ENCODE measurements around the gene FREM1.

FREM1 gene

DNA sequence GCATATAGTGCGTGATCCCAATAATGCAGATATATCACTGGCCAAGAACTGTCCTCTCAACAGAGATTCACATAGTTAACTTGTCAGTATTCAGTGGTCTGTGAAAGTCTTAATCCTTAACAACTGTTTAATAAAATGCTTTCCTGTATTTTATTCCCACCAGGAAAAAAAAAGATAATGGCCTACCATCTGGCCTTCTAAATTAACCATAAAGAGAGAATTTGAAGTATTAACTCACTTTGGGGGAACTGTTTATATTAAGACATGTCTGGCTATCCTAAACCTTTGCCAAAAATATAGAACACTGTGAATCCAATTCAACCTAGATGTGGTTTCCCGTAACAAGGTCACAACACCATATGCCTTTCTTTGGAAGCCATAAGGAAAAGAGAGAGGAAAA, 818 bp upstream of the FREM1 start:
- TF ChIP-seq, protein P1, sequence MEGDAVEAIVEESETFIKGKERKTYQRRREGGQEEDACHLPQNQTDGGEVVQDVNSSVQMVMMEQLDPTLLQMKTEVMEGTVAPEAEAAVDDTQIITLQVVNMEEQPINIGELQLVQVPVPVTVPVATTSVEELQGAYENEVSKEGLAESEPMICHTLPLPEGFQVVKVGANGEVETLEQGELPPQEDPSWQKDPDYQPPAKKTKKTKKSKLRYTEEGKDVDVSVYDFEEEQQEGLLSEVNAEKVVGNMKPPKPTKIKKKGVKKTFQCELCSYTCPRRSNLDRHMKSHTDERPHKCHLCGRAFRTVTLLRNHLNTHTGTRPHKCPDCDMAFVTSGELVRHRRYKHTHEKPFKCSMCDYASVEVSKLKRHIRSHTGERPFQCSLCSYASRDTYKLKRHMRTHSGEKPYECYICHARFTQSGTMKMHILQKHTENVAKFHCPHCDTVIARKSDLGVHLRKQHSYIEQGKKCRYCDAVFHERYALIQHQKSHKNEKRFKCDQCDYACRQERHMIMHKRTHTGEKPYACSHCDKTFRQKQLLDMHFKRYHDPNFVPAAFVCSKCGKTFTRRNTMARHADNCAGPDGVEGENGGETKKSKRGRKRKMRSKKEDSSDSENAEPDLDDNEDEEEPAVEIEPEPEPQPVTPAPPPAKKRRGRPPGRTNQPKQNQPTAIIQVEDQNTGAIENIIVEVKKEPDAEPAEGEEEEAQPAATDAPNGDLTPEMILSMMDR (IDR thresholded peaks at IDR 0.05; ENCODE audit: extremely low read depth, insufficient read depth, missing control alignments) = no peak
- no peak for DNase-seq (ENCODE audit: low spot score)
- in situ Hi-C loops (cut with MboI; ENCODE audit: low pct_unique_long_range_greater_than_20kb, low sequenced_read_pairs, unreplicated experiment) = no loop called here

DNA sequence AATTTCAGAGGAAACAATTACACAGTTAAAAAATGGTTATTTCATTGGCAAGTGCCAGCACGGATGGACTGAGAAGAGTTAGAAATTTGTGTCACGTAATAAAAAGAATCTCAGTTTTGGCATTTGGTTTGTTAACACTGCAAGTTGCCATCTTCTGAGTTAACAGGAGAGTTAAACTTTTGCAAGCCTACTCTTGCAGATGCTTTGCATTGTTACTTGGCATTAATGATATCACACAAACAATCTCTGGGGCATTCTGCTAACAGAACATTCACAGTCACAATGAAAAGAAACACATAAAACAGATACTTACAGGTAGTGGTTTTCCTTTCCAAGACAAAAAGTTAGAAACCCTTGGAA, 647 bp downstream of the FREM1 start:
- TF ChIP-seq, protein P1 (IDR thresholded peaks at IDR 0.05; ENCODE audit: extremely low read depth, insufficient read depth, missing control alignments) = no peak
- in situ Hi-C loops (cut with MboI; ENCODE audit: low pct_unique_long_range_greater_than_20kb, low sequenced_read_pairs, unreplicated experiment) = no loop called here
- DNase-seq (ENCODE audit: low spot score) = no peak

GRCh38 chr9:14909181-14909580, 1.0 kb downstream of the FREM1 start:
- TF ChIP-seq, protein P1 (IDR thresholded peaks at IDR 0.05; ENCODE audit: extremely low read depth, insufficient read depth, missing control alignments) = no peak
- in situ Hi-C loops (cut with MboI; ENCODE audit: low pct_unique_long_range_greater_than_20kb, low sequenced_read_pairs, unreplicated experiment) = no loop called here
- no peak for DNase-seq (ENCODE audit: low spot score)

DNA sequence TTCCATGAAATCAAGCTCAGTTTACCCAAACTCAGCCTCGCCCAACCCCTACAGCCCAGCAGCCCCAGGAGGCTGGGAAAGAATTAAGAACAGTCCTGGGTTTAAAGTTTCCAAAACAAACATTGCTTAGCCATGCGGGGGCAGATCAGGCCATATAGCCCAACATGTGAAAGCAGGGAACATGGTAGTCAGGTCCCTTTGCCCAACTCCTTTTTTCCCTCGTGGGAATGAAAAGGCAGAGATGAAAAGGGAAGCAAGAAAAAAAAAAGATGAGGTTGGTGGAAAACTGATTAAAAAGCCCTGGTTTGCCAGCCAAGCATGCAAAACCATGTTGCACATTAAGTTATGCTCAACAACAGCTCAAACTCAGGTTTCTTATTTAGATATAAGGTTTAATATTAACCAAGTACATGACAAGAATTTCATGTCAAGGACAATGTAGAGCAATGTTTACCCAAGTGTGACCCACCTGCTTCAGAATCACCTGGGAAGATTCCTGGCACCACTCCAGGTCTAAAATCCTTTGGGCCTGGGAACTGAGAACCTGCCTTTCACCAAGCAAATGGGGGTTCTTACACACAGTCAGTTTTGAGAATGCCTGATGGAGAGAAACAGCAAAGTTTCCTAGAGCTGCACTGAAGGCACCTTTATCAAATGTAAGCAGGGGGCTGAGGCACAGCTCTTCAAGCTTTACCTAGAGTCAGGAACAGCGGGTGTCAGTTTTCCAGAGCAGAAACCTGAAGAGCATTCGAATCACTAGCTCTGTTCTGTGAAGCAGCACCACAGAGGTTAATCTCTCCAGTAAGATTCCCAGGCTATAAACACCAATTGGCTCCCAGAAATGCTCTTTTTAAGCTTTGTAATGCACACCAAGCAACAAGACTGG, 1.7 kb downstream of the FREM1 start:
- no peak for DNase-seq (ENCODE audit: low spot score)
- TF ChIP-seq, protein P1 (IDR thresholded peaks at IDR 0.05; ENCODE audit: extremely low read depth, insufficient read depth, missing control alignments) = no peak
- in situ Hi-C loops (cut with MboI; ENCODE audit: low pct_unique_long_range_greater_than_20kb, low sequenced_read_pairs, unreplicated experiment) = no loop called here

GRCh38 chr9:14907696-14908095, 2.5 kb downstream of the FREM1 start:
- TF ChIP-seq, protein P1 (IDR thresholded peaks at IDR 0.05; ENCODE audit: extremely low read depth, insufficient read depth, missing control alignments) = no peak
- no peak for DNase-seq (ENCODE audit: low spot score)
- in situ Hi-C loops (cut with MboI; ENCODE audit: low pct_unique_long_range_greater_than_20kb, low sequenced_read_pairs, unreplicated experiment) = no loop called here

DNA sequence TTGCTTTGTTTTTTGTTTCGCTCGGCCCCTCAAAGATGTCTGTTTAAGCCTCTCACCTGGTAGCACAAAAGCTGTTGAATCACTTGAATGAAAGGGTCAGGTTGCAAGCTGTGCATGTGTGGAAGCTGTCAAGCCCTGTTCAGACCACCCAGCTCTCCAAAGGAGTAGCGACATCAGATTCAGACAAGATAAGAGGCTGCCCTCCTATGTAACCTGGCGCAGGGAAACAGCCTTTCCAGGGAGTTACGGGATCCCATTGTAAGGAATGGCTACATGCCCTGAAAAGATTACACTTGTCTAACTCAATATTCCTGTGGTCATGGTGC, 2.9 kb downstream of the FREM1 start:
- DNase-seq (ENCODE audit: low spot score) = no peak
- in situ Hi-C loops (cut with MboI; ENCODE audit: low pct_unique_long_range_greater_than_20kb, low sequenced_read_pairs, unreplicated experiment) = no loop called here
- TF ChIP-seq, protein P1 (IDR thresholded peaks at IDR 0.05; ENCODE audit: extremely low read depth, insufficient read depth, missing control alignments) = no peak

Measured in GM13977 (cell line).